ENCODE measurements around the gene SLC25A51. TPM values are rescaled to one million over a fixed set of nuclear protein-coding genes. Genes with fewer than 3 reads are reported as not detected.

The SLC25A51 gene
- total RNA-seq, 4 donors from 2014 or later: 27.5 to 43.9 (median 35.8) TPM

DNA sequence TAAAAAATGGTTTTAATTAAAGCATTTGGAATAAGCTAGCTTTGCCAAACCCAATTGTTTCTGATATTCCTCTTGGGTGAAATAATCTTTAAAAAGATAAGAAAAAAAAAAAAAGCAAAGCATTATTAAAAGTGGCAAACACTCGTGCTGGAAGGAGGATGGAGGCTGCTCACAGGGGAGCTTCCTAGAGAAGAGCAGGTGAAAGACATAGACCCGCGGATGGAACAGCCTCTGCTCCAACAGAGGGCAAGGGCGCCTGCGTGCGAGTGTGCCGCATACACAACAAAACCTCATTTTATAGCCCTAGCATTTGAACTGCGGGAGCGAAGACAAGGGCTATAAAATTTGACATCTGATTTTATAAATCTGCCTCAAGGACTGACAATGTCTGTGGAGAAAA, 33.4 kb upstream of the SLC25A51 start:
- no peaks in the 10 kb centered on the region for H3K9me3 ChIP-seq
- TF ChIP-seq EP300 (IDR thresholded peaks at IDR 0.05) (no peak), POLR2AphosphoS5 (IDR thresholded peaks at IDR 0.05) (no peak), POLR2A (IDR thresholded peaks at IDR 0.05) (no peak)
- TF ChIP-seq, protein P1, sequence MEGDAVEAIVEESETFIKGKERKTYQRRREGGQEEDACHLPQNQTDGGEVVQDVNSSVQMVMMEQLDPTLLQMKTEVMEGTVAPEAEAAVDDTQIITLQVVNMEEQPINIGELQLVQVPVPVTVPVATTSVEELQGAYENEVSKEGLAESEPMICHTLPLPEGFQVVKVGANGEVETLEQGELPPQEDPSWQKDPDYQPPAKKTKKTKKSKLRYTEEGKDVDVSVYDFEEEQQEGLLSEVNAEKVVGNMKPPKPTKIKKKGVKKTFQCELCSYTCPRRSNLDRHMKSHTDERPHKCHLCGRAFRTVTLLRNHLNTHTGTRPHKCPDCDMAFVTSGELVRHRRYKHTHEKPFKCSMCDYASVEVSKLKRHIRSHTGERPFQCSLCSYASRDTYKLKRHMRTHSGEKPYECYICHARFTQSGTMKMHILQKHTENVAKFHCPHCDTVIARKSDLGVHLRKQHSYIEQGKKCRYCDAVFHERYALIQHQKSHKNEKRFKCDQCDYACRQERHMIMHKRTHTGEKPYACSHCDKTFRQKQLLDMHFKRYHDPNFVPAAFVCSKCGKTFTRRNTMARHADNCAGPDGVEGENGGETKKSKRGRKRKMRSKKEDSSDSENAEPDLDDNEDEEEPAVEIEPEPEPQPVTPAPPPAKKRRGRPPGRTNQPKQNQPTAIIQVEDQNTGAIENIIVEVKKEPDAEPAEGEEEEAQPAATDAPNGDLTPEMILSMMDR (IDR thresholded peaks at IDR 0.05): no peak
- H3K4me3 ChIP-seq: no peak overlapping the region
- peaks cover 0 to 2% of the 10 kb centered on the region in 2 donors for H3K36me3 ChIP-seq
- no peaks in the 10 kb centered on the region for H3K27me3 ChIP-seq
- H3K4me1 ChIP-seq: peaks cover 0 to 20% (median 0%) of the 10 kb centered on the region in 3 donors
- 88% methylated on average over 9 of the region's 9 CpGs; no CpG with 5 or more reads in 1 of the 2 donors for WGBS, 2 donors (ENCODE audit: low coverage in 1 of 2)
- no peak overlapping the region for H3K27ac ChIP-seq
- no peak for ATAC-seq

DNA sequence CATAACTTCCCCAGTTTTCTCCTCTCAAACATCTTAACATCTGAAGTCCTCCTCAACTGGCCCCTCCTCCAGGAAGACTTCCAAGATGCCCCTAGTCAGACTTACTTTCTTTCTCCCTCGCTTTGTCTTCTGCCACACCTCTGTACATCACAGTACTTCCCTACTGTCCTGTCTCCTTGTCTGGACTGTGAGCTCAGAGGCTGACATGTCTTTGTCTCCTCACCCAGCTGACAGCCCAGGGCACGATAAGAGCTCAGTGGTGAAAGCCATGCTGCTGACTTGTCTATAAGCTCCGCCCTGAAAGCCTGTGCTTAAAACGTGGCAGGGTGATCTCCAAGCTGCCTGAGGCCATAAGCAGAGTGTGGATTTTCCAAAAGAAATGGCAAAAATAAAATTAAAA, 33.0 kb upstream of the SLC25A51 start:
- Histone ChIP-seq H3K4me3 (no peak overlapping the region), H3K27me3 (no peaks in the 10 kb centered on the region), H3K4me1 (peaks cover 0 to 20% (median 0%) of the 10 kb centered on the region in 3 donors), H3K27ac (no peak overlapping the region), H3K36me3 (no peaks in the 10 kb centered on the region), H3K9me3 (no peaks in the 10 kb centered on the region)
- WGBS, 2 donors (ENCODE audit: low coverage in 1 of 2): 49 to 54% methylated on average over 3 to 4 of the region's 4 CpGs
- no peak for ATAC-seq
- TF ChIP-seq, protein P1 (IDR thresholded peaks at IDR 0.05): no peak
- TF ChIP-seq EP300 (IDR thresholded peaks at IDR 0.05) (no peak), POLR2A (IDR thresholded peaks at IDR 0.05) (no peak), POLR2AphosphoS5 (IDR thresholded peaks at IDR 0.05) (no peak)

DNA sequence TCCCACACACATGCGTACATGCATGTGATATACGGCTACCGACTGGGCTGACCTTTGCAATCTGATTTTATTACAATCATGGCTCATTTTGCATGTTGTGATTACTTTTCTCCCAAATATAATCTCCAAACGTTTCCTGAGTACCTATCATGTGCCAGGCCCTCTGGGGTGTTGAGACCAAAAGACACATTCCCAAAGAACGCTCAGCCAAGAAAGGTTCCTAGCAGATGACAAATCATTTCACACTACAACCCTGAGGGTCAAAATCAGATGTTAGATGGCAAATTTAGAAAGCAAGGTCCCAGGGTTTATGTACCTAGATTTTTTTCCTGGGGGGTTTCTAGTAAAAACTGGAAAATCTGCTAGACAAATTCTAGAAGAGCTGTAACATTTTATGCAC, 32.4 kb upstream of the SLC25A51 start:
- Histone ChIP-seq H3K9me3 (no peaks in the 10 kb centered on the region), H3K36me3 (no peaks in the 10 kb centered on the region), H3K27me3 (no peaks in the 10 kb centered on the region), H3K4me1 (peaks cover 0 to 20% (median 0%) of the 10 kb centered on the region in 3 donors), H3K4me3 (no peak overlapping the region), H3K27ac (no peak overlapping the region)
- no peak for ATAC-seq
- WGBS, 2 donors (ENCODE audit: low coverage in 1 of 2): 82 to 83% methylated on average over 5 of the region's 5 CpGs
- TF ChIP-seq, protein P1 (IDR thresholded peaks at IDR 0.05): no peak

DNA sequence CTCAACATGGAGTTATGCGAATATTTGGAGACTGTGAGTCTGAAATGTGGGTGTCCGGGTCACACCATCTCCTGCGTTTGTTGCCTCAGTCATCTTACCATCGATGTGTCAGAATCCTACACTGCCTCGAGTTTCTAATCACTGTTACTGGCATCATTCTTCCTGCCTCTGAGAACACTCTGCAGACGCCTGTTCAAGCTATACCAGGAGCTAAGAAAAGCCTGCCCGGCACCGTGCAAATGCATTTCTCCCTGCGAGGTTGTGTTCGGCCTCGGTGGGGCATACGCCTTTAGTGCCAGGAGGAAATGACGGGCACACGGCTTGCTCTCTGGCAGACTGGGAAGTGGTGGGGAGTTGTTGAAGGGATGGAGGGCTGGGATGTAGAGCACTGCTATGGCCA, 31.2 kb upstream of the SLC25A51 start:
- TF ChIP-seq POLR2A (IDR thresholded peaks at IDR 0.05) (no peak), POLR2AphosphoS5 (IDR thresholded peaks at IDR 0.05) (no peak), EP300 (IDR thresholded peaks at IDR 0.05) (no peak)
- TF ChIP-seq, protein P1 (IDR thresholded peaks at IDR 0.05): no peak
- peaks cover 0 to 20% (median 0%) of the 10 kb centered on the region in 3 donors for H3K4me1 ChIP-seq
- no peak overlapping the region for H3K27ac ChIP-seq
- 79 to 80% methylated on average over 3 to 10 of the region's 14 CpGs for WGBS, 2 donors (ENCODE audit: low coverage in 1 of 2)
- H3K4me3 ChIP-seq: no peak overlapping the region
- ATAC-seq: no peak
- no peaks in the 10 kb centered on the region for H3K27me3 ChIP-seq
- H3K36me3 ChIP-seq: no peaks in the 10 kb centered on the region
- H3K9me3 ChIP-seq: no peaks in the 10 kb centered on the region

DNA sequence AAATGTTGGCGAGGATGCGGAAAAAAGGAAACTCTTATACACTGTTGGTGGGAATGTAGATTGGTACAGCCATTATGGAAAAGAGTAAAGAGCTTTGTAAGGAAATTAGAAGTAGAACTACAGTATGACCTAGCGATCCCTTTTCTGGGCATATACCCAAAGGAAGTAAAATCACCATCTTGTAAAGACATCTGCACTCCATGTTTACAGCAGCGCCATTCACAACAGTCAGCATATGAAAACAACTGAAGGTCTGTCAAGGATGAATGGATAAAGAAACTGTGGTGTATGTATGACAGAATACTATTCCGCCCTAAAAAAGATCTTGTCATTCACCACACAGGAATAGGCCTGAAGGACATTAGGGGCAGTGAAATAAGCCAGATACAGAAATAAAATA, 27.7 kb upstream of the SLC25A51 start:
- Histone ChIP-seq H3K36me3 (peaks cover 0 to 5% of the 10 kb centered on the region in 2 donors), H3K27ac (no peak overlapping the region), H3K4me3 (no peak overlapping the region), H3K27me3 (no peaks in the 10 kb centered on the region), H3K9me3 (no peaks in the 10 kb centered on the region), H3K4me1 (peaks cover 0 to 31% (median 0%) of the 10 kb centered on the region in 3 donors)
- WGBS, 2 donors (ENCODE audit: low coverage in 1 of 2): 88 to 95% methylated on average over 5 of the region's 5 CpGs
- TF ChIP-seq, protein P1 (IDR thresholded peaks at IDR 0.05): no peak
- no peak for TF ChIP-seq EP300 (IDR thresholded peaks at IDR 0.05)
- no peak for TF ChIP-seq POLR2AphosphoS5 (IDR thresholded peaks at IDR 0.05)
- TF ChIP-seq POLR2A (IDR thresholded peaks at IDR 0.05): no peak
- no peak for ATAC-seq
